Activated CD4-positive, alpha-beta T cell treated with anti-CD3 and anti-CD28 coated beads, Interleukin-2, amount 10 ng/mL, durations not matched to agents 24 days and 14 days (primary cell): ENCODE data around the gene SYNE2. TPM values are rescaled to one million over a fixed set of nuclear protein-coding genes. Genes with fewer than 3 reads are reported as not detected.
"Not testable (repeated sequence)": the region's sequence is repeated elsewhere in the genome, so short reads cannot be mapped to it uniquely, and the experiment has no call there.

Experiments used
- DNase-seq: peaks from one replicate; pipeline ENCODE4 v3.0.0; 2022
- H3K27ac Mint-ChIP-seq: one replicate; pipeline ENCODE4 v1.8.0; 2022; ENCODE audit warnings: mild to moderate bottlenecking, mixed read lengths
- H3K27me3 Mint-ChIP-seq: one replicate; pipeline ENCODE4 v1.8.0; 2022; ENCODE audit warnings: mixed read lengths
- H3K36me3 Mint-ChIP-seq: one replicate; pipeline ENCODE4 v1.8.0; 2022; ENCODE audit warnings: low read depth, mild to moderate bottlenecking, mixed read lengths
- H3K4me1 Mint-ChIP-seq: one replicate; pipeline ENCODE4 v1.8.0; 2021; ENCODE audit warnings: mixed read lengths
- H3K4me3 Mint-ChIP-seq: one replicate; pipeline ENCODE4 v1.8.0; 2022; ENCODE audit warnings: mild to moderate bottlenecking, moderate library complexity, mixed read lengths
- H3K9me3 Mint-ChIP-seq: one replicate; pipeline ENCODE4 v1.8.0; 2021; ENCODE audit warnings: mixed read lengths
- intact Hi-C: fragments of 100-400 bp; cut with micrococcal nuclease; formaldehyde crosslinking; loops from one replicate; pipeline ENCODE4 v1.15.1; 2023
- total RNA-seq: library from RNA; stranded (reverse); gene quantifications from 2 replicates; pipeline ENCODE4 v1.2.3, GENCODE V29; 2022

SYNE2 gene
- total RNA-seq, 1 donor from 2014 or later, result 22.4 TPM

DNA sequence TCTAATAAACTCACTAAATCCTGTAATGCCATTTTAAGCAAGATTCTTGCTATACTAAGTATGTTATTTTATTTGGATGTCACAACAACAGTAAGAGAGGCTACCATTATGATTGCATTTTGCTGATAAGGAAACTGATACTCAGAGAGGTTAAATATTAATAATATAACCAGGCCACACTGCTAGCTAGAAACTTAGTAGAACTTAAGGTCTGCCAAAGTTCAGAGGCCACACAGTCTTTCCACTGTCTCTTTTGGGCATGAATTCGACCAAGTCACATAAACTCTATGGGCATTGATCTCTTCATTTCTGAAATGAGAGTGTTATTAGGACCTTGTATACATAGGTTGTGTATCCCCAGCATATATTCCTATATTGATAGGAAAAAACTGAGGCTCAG lies 147.9 kb downstream of the SYNE2 start:
- Mint-ChIP-seq H3K27ac (no peak overlapping the region), H3K36me3 (peaks cover 71% of the 10 kb centered on the region)

DNA sequence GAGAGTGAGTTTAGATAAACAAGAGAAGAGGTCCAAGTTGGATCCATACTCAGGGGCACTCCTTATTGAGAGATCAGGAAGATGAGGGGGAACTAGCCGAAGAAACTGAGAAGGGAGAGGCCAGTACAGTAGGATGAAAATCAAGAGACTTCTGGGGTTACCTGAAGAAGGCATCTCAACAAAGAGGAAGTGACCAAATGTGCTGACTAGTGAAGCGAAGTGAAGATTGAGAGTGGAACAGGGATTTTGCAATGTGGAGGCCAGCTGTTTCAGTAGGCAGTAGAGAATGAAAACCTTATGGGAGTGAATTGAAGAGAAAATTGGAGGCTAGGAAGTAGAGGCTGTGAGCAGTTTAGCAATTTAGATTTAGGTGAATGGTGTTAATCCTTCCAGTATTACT lies 153.0 kb downstream of the SYNE2 start:
- intact Hi-C loops, result no loop called here
- Mint-ChIP-seq H3K36me3 (peaks cover 38% of the 10 kb centered on the region), H3K4me1 (no peaks in the 10 kb centered on the region), H3K27me3 (no peaks in the 10 kb centered on the region), H3K4me3 (no peak overlapping the region), H3K9me3 (no peaks in the 10 kb centered on the region), H3K27ac (no peak overlapping the region)
- no peak for DNase-seq

More for the DNA sequence above, 147.9 kb downstream of the SYNE2 start:
- H3K4me3 Mint-ChIP-seq, result no peak overlapping the region
- H3K27me3 Mint-ChIP-seq, result no peaks in the 10 kb centered on the region
- H3K4me1 Mint-ChIP-seq, result no peaks in the 10 kb centered on the region
- no peaks in the 10 kb centered on the region for H3K9me3 Mint-ChIP-seq
- DNase-seq, result no peak
- intact Hi-C loops, result no loop called here

DNA sequence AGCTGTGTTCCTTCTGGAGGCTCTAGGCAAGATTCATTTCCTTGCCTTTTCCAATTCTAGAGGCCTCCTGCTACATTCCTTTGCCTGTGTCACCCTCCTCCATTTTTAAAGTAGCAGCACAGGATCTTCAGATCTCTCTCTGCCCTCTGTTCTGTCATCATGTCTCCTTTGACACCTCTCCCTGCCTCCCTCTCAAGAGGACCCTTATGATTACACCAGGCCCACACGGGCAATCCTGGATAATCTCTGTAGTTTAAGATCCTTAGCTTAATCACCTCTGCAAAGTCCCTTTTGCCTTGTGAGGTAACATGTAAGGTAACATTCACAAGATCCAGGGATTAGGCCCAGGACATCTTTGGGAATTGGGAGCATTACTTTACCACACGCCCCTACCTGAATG lies 155.2 kb downstream of the SYNE2 start:
- no peak for DNase-seq
- no peaks in the 10 kb centered on the region for H3K9me3 Mint-ChIP-seq
- H3K4me3 Mint-ChIP-seq, result no peak overlapping the region
- peaks cover 30% of the 10 kb centered on the region for H3K36me3 Mint-ChIP-seq
- intact Hi-C loops, result no loop called here
- H3K27me3 Mint-ChIP-seq, result no peaks in the 10 kb centered on the region
- no peak overlapping the region for H3K27ac Mint-ChIP-seq
- no peaks in the 10 kb centered on the region for H3K4me1 Mint-ChIP-seq

DNA sequence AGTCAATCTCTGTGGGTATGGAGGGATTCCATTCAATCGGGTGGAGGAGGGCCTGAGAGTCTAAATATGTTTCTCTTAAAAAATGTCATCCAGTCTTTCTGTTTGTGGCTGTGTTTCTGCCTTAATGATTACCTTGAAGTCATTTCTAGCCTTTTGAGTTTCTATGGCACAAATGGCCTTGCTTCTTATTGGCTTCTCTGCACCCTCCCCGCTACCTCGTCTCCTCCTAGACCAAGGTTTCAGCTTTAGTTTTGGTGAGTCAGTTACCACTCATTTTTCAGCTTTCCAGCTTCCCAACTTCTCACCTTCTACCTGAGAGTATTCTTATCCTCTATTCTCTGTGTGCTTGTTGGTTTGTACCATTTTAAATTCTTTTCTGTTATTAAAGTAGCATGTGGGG lies 159.2 kb downstream of the SYNE2 start:
- no peak overlapping the region for H3K4me3 Mint-ChIP-seq

GRCh38 chr14:64012720-64013119 lies 159.9 kb downstream of the SYNE2 start:
- DNase-seq, result no peak
- intact Hi-C loops, result no loop called here
- Mint-ChIP-seq H3K27ac (no peak overlapping the region), H3K4me3 (no peak overlapping the region), H3K4me1 (no peaks in the 10 kb centered on the region), H3K27me3 (no peaks in the 10 kb centered on the region), H3K36me3 (peaks cover 36% of the 10 kb centered on the region), H3K9me3 (peaks cover 3% of the 10 kb centered on the region)

More for the DNA sequence above, 159.2 kb downstream of the SYNE2 start:
- no peak for DNase-seq
- Mint-ChIP-seq H3K27ac (no peak overlapping the region), H3K4me1 (no peaks in the 10 kb centered on the region), H3K27me3 (no peaks in the 10 kb centered on the region), H3K36me3 (peaks cover 33% of the 10 kb centered on the region), H3K9me3 (peaks cover 3% of the 10 kb centered on the region)
- intact Hi-C loops, result no loop called here

- peaks cover 46% of the 10 kb centered on the region for H3K36me3 Mint-ChIP-seq
- H3K4me3 Mint-ChIP-seq, result no peak overlapping the region
- H3K27me3 Mint-ChIP-seq, result no peaks in the 10 kb centered on the region
- no peak overlapping the region for H3K27ac Mint-ChIP-seq
- intact Hi-C loops, result no loop called here
- H3K9me3 Mint-ChIP-seq, result no peaks in the 10 kb centered on the region
- no peak for DNase-seq
- H3K4me1 Mint-ChIP-seq, result no peaks in the 10 kb centered on the region
Observed at GRCh38 chr14:64025479-64025878, 172.7 kb downstream of the SYNE2 start.

GRCh38 chr14:64026600-64026999 lies 173.8 kb downstream of the SYNE2 start:
- intact Hi-C loops, result no loop called here
- H3K36me3 Mint-ChIP-seq, result peaks cover 47% of the 10 kb centered on the region

DNA sequence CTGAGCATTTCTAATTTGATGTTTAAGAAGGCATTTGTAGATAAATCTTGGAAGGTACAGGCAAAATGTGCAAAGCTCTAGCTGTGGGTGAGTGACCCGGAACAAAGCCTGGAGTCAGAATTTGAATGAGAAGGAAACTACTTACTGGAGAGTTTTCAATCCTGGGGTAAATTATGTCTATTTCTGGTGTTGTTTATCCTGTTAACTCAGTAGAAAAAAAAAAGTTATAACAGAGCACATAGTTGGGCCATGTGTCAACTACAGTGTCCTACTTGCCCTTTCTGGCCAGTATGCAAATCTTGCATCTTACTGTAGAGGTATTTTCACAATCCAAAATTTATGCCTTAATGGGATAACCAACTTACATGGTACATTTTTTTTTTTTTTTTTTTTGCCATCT lies 182.3 kb downstream of the SYNE2 start:
- no peaks in the 10 kb centered on the region for H3K9me3 Mint-ChIP-seq
- no peak overlapping the region for H3K4me3 Mint-ChIP-seq
- H3K36me3 Mint-ChIP-seq, result peaks cover 30% of the 10 kb centered on the region
- DNase-seq, result no peak
- intact Hi-C loops, result no loop called here
- H3K27me3 Mint-ChIP-seq, result no peaks in the 10 kb centered on the region
- H3K27ac Mint-ChIP-seq, result no peak overlapping the region
- H3K4me1 Mint-ChIP-seq, result no peaks in the 10 kb centered on the region

More at GRCh38 chr14:64026600-64026999, 173.8 kb downstream of the SYNE2 start:
- H3K4me3 Mint-ChIP-seq, result no peak overlapping the region
- no peak overlapping the region for H3K27ac Mint-ChIP-seq
- H3K9me3 Mint-ChIP-seq, result no peaks in the 10 kb centered on the region
- no peak for DNase-seq
- no peaks in the 10 kb centered on the region for H3K4me1 Mint-ChIP-seq
- H3K27me3 Mint-ChIP-seq, result no peaks in the 10 kb centered on the region

- Mint-ChIP-seq H3K36me3 (peaks cover 31% of the 10 kb centered on the region), H3K27ac (peak overlapping the region; percentile 25)
- DNase-seq, H3K4me3 Mint-ChIP-seq, intact Hi-C loops, H3K9me3 Mint-ChIP-seq, H3K4me1 Mint-ChIP-seq, H3K27me3 Mint-ChIP-seq: not testable (repeated sequence)
Observed at GRCh38 chr14:64037869-64038745, 185.3 kb downstream of the SYNE2 start.

- Mint-ChIP-seq H3K4me3 (no peak overlapping the region), H3K4me1 (no peaks in the 10 kb centered on the region), H3K36me3 (peaks cover 35% of the 10 kb centered on the region), H3K9me3 (peaks cover 7% of the 10 kb centered on the region), H3K27me3 (no peaks in the 10 kb centered on the region), H3K27ac (no peak overlapping the region)
- intact Hi-C loops, result no loop called here
- no peak for DNase-seq
Observed at GRCh38 chr14:64038841-64039542, 186.2 kb downstream of the SYNE2 start.

DNA sequence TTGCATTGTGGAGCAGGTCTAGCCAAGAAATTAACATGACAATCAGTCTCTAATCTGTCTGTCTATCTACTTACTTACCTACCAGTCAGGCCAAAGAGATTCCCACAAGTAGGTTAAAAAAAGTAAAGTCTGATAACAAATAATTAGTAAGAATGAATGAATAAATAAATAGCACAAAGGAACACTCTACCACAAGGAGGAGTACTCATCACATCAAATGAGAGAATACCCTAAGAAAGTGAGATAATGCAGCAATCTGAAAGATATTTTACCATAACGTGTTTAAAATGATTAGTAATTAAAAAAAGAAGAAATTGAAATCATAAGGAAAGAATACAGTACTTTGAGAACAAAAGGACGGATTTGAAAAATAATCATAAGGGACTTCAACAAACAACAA lies 187.2 kb downstream of the SYNE2 start:
- DNase-seq, result no peak
- no peaks in the 10 kb centered on the region for H3K27me3 Mint-ChIP-seq
- no peak overlapping the region for H3K27ac Mint-ChIP-seq
- intact Hi-C loops, result no loop called here
- no peak overlapping the region for H3K4me3 Mint-ChIP-seq
- H3K9me3 Mint-ChIP-seq, result peaks cover 12% of the 10 kb centered on the region
- peaks cover 41% of the 10 kb centered on the region for H3K36me3 Mint-ChIP-seq
- H3K4me1 Mint-ChIP-seq, result no peaks in the 10 kb centered on the region

DNA sequence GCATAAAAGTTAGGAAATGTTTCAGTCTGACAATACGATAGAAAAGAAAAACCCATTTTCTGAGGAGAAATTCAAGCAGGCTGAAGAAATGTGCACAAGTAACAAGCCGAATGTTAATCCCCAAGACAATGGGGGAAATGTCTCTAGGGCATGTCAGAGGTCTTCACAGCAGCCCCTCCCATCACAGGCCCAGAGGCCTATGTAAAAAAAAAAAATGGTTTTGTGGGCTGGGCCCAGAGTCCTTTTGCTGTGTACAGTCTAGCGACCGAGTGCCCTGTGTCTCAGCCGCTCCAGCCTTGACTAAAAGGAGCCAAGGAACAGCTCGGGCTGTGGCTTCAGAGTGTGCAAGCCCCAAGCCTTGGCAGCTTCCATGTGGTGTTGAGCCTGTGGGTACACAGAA lies 190.5 kb downstream of the SYNE2 start:
- intact Hi-C loops, DNase-seq, H3K4me3 Mint-ChIP-seq, H3K27ac Mint-ChIP-seq, H3K4me1 Mint-ChIP-seq, H3K27me3 Mint-ChIP-seq: not testable (repeated sequence)
- Mint-ChIP-seq H3K36me3 (peaks cover 33% of the 10 kb centered on the region), H3K9me3 (peaks cover 12% of the 10 kb centered on the region)

DNA sequence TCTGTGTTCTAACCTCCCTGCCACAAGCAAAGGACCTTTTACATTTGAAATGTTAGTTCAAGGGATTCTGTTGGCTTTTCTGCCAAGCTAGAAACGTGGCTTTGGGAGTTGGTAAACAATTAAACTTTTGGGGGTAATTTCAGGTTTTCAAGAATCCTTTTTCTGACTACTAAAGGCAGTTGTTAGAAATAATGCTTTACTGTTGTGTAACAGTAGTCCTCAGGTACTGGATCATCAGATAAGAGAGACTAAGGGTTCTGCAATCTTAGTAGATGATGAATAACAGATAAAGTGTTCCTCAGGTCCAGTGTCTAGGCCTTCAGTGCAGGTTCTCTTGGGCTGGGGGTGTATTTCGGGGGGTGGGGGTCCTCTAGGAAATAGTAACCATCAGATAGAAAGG lies 192.3 kb downstream of the SYNE2 start:
- intact Hi-C loops, result no loop called here
- peaks cover 30% of the 10 kb centered on the region for H3K36me3 Mint-ChIP-seq
- no peak for DNase-seq
- no peak overlapping the region for H3K27ac Mint-ChIP-seq
- no peaks in the 10 kb centered on the region for H3K27me3 Mint-ChIP-seq
- H3K4me3 Mint-ChIP-seq, result no peak overlapping the region
- H3K4me1 Mint-ChIP-seq, result no peaks in the 10 kb centered on the region
- H3K9me3 Mint-ChIP-seq, result peaks cover 12% of the 10 kb centered on the region

- DNase-seq, result no peak
- intact Hi-C loops, result no loop called here
- Mint-ChIP-seq H3K9me3 (no peaks in the 10 kb centered on the region), H3K4me1 (no peaks in the 10 kb centered on the region), H3K27ac (no peak overlapping the region), H3K4me3 (no peak overlapping the region), H3K36me3 (peaks cover 32% of the 10 kb centered on the region), H3K27me3 (no peaks in the 10 kb centered on the region)
Observed at GRCh38 chr14:64049616-64050381, 197.0 kb downstream of the SYNE2 start.
